RPMI8226 (cell line): ENCODE measurements around the gene NUCB1.
"Not testable (repeated sequence)": the region's sequence is repeated elsewhere in the genome, so short reads cannot be mapped to it uniquely, and the experiment has no call there.

Experiments
- DNase-seq: peaks from one replicate; pipeline ENCODE4 v3.0.0-alpha.2; 2015

The NUCB1 gene

DNA sequence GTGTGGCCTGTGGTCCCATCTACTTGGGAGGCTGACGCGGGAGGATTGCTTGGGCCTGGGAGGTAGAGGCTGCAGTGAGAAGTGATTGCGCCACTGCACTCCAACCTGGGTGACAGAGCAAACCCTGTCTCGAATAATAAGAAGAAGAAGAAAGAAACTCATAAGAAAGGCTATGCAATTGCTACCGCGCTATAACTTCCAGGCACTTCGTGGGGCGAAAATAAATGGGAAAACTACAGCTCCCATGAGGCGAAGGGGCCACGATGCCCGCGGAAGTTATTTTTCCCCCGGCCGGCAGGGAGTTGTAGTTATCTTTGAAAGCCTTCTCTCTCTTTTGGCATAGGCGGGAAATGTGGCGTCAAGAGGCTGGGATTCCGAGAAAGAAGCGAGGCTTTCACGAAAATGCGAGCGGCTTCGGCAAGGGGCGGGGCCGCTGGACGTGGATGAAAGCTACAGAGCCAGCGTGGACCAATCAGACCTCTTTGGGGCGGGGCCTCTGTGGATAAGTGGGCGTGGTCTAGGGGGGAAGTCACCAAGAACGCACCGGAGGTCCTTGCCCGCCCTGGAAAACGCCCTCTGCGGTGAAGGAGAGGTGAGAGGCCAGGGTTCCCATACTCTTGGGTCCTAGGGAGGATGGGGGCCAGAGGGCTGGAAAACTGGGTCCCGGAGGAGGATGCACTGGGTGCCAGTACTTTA lies at the start of gene NUCB1:
Gene NUCB1, plus strand, starts transcription at position 532 of the 696 bp plus-strand sequence. CDS start 485 bp downstream, outside the sequence.
- DNase-seq, result peak; percentile 97

DNA sequence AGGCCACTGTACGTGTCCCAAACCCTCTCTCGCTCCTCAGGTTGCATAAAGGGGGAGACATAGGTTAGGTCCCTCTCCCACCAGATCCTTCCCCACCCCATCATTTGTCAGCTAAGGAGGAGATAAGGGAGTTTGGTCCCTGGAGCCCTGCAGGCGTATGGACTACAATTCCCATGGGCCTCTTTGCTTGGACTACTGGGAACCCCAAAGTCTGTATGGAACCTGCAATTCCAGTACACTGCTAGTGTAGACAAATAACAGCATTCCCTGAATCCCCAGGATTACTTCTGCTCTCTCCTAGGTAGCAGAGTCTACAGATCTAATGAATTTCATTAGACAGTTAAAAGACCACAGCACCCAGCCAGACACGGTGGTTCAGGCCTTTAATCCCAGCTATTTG lies 47.8 kb upstream of the NUCB1 start:
- DNase-seq, result no peak

DNA sequence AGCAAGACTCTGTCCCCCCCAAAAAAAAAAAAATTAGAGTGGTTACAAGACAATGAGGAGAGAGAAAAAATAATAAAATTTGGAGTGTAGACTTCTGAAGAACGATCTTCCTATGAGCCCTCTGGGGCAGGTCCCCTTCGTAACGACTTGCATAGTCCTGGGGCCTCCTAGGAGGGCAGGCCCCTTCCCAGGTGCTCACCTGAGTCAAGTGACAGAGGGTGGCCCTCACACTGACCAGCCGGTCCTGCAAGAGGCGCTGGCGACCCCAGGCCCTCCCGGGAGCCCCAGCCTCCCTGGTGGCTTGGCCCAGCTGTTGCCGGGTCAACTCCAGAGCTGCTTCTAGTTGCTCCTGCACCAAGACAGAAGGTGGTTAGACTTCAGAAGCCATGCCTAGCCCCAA lies 46.6 kb upstream of the NUCB1 start:
- no peak for DNase-seq

DNA sequence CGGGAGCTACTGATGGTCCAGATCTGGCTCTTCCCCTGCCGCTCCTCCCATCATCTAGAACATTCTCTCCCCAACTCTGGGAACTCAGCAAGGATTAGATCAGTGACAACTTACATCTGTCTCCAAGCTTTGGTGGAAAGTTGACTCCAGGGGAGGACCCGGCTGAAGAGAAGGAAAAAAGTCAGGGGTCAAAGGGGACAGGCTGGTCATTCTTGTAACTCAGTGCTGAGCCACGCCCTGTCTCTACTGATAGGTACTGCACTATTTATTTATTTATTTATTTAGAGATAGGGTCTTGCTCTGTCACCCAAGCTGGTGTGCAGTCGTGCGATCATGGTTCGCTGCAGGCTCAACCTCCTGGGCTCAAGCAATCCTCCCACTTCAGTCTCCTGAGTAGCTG lies 46.0 kb upstream of the NUCB1 start:
- no peak for DNase-seq

DNA sequence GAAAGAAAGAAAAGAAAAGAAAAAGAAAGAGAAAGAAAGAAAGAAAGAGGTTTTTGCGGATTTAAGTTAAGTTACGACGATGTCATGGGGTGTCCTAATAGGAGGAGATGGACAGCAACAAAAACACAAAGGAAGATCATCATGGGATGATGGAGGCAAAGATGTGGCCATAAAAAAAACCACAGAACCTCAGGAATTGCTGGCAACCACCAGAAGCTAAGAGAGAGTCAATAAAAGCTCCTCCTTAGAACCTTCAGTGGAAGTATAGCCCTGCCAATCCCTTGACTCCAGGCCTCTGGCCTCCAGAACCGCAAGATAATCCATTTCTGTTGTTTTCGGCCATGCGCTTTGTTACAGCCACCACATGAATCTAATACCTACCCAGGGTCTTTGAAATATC lies 43.2 kb upstream of the NUCB1 start:
- DNase-seq, result no peak

DNA sequence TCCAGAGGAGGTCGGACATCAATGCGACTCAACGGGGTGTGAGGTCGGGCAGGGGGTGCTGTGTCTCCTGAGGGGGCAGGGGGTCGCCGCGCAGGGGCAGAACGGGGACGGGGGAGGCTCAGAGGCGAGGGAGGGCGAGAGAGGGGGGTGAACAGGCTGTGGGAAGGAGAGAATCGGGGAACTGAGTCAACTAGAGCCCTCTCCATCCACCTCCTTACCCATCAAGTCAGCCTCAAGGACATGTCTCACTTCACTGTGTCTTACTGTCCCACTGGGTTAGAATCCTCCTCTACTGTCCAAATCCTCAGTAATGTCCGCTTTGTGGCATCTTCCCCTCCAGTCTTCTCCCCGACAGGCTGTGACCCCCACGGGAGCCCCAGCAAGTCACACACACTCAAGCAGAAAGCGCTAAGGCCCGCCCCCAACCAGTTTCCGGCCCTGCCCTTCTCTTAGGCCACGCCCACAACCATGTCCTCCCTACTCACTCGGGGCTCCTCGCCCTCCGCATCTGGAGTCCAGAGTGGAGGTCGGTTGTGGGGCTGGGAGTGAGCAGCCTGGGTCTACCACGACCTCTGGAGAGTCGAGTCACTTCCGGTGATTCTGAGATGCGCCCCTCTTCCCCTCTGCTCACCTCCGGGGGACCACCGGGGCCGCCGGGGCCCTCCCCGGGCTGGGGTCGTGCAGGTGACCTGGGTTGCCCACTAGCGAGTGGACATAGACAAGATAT lies 41.0 kb upstream of the NUCB1 start:
- peak; percentile 47 for DNase-seq

DNA sequence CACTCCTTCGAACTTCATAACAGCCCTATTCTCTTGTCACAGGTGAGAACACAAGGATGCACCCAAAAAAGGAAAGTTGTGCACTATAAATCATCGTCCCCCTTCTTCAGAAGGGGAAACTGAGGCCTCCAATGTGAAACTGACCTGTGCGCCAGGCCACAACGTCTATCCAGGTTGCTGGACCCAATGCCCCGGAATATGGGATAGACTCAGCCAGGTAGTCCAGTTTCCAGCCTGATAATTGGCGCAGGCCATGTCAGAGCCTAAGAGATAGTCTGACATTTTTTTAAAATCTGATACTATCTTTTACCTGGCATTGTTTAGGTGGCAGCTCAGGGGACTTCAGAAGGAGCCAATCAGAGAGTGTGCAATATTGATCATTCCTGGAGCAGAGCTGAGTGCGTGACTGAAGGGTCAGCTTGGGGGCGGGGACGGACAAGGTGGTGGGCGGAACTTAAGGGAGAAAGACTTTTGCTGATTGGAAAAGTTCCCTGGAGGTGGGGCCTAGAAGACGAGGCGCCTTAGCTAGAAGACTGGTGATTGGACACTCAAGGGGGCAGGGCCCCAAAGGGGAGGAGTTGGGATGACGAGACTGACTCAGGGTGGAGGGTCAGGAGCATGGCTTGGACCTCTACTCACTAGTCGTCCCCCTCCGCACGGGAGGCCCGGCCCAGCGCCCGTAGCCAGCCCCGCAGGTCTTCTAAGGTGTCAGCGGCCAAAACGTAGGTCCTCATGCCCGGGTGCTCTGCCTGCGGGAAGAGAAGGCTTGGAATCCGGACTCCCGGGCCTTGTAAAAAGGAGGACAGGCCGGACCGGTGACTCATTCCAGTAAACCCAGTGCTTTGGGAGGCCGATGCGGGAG lies 40.2 kb upstream of the NUCB1 start:
- DNase-seq, result no peak

DNA sequence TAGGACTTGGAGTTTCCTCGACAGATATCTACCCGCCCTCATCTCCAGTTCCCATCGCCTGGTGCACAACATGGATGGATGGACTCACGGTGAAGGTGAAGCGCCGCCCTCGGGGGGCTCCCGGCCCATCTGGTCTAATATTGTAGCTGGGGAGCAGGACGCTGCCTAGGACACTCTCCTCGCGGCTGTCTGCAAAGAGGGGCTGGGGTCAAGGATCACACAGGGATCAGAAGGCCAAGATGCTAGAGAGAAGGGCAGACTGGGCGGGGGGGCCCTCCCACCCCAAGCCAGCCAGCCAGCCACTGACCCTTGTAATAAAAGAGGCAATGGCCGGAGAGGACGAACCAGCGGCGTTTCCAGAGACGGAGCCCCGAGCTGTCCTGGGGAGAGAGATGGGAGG lies 38.8 kb upstream of the NUCB1 start:
- no peak for DNase-seq

DNA sequence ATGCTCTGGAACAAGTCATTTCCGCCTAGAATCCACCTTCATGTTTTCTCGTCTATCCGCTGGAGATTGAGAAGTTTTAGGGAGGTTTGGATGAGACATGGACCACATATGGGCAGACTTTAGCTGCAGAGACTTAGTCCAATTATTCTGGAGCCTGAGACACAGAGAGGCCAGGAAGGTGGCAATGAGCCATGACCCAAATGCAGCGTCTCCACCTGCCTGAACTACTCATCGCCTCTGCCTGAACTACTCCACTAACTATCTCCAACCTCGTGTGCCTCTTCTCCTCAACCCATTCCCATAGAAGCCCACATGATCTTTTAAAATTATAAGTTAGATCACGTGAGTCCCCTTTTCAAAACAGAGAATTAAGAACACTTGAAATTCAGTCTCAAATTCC lies 37.3 kb upstream of the NUCB1 start:
- DNase-seq, result no peak

DNA sequence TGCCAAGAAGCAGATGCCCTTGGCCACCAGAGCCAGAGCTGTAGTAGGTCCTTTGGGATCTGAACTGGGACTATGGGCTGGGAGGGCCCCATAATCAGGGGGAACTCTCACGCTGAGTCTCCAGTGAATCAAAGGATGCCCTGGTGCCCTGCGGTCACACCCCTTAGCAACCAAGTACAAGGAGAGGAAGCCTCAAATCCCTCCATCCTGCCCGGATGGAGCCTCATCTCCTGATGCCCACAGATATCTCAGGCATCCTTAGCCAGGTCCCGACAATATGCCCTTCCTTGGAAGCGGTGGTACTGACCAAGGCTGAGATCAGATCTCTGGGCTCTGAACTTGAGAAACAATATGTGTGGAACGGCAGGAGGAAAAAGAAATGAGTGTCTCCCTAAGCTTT lies 33.4 kb upstream of the NUCB1 start:
- no peak for DNase-seq

DNA sequence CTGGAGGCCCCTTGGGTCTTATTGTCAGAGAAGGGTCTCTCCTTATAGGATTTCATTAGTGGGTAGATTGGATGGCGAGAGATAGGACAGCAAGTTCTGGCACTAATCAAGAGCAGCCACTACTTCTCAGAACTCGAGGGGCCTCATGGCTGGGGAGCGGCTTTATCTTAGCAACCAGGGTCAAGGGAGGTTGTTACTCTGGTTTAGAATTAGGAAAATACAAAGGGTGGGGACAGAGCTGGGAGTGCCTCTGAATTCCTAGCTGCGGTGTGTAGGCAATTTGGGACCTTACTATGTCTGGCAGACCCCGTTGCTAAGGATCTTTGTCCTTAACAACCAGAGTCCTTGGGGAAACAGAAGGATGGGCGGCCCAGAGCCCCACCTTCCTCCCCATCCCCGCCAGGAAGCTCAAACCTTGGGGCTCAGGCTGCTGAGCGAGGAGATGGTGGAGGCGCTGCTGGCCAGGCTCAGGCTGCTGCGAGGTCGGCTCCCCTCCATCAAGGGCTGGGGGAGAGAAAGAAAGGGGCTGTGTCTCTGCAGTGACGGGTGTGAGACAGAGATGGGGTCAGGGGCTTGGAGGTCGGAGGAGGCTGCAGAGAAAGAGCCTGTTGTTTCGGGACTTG lies 32.9 kb upstream of the NUCB1 start:
- DNase-seq, result no peak

DNA sequence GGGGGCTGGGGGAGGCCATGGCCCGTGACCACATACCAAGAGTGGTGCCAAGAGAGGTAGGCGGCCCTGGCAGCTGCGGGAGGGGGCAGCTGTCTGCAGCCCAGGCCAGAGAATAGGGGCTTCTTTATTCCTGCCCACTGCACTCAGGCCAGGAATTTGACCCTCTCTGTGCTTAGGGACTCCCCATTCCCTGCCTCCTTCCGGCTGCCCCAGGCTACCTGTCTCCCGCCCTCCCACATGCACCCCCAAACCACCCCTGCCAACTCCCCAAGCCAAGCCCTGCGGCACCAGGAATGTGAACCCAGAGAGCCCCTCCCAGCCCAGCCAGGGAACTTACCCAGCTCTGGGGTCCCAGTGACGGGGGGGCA lies 32.4 kb upstream of the NUCB1 start:
- DNase-seq, result no peak

DNA sequence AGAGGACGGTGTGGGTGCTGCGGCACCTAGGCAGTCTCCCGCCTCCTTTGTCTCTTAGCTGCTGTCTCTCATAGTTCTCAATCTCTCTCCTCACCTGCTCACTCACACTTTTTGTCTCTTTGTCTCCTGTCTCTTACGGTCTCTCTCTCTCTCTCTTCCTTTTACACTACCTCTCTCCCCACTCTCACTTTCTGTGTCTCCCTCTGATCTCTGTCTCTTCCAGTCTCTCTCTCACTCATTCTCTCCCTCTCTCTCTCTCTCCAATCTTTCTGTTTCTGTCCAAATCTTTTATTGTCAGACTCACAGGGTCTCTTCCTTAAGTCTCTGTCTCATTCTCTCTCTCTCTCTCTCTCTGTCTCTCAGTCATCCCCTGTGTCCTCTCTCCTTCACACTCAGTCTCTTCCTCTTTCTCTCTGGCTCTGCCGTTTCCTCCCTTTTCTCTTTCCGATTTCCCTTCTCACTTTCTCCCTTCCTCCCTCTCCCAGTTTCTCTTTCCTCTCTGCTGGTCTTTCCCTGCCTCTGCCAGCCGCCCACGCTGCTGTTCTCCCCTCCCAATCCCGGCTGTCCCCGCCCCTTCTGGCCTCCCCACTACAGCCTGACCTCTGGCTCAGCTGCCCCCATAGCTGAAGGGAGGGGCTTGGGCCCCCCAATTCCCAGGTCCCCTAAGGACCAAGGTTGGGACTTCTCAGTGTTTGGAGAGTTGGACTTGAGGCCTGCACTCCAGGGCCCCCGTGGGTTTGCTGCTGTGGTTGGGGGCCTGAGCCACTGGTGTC lies 31.8 kb upstream of the NUCB1 start, which contains the start of gene PLEKHA4:
Gene PLEKHA4, minus strand, starts transcription at position 504 of the 773 bp plus-strand sequence. CDS start 997 bp downstream, outside the sequence.
- DNase-seq, result no peak

DNA sequence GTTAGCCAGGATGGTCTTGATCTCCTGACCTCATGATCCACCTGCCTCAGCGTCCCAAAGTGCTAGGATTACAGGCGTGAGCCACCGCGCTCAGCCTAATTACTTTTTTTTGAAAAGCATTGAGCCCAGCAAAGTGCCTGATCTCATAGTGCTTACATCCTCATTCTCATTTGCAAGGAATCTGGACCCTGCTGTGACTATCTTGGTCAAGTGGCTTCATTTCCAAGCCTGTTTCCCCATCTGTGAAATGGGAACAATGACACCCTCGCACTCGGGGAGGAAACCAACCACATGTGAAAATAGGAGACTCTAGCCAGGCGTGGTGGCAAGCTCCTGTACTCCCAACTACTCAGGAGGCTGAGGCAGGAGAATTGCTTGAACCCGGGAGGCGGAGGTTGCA lies 30.1 kb upstream of the NUCB1 start:
- no peak for DNase-seq

DNA sequence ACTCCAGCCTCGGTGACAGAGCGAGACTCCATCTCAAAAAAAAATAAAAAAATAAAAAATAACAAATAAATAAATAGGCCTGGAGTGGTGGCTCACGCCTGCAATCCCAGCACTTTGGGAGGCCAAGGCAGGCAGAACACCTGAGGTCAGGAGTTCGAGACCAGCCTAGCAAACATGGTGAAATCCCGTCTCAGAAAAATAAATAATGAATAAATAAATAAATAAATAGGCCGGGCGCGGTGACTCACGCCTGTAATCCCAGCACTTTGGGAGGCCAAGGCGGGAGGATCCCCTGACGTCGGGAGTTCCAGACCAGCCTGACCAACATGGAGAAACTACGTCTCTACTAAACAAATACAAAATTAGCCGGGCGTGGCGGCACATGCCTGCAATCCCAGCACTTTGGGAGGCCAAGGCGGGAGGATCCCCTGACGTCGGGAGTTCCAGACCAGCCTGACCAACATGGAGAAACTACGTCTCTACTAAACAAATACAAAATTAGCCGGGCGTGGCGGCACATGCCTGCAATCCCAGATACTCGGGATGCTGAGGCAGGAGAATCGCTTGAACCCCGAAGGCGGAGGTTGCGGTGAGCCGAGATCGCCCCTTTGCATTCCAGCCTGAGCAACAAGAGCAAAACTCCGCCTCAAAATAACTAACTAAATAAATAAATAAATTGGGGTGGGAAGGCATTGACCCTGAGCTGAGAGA lies 28.5 kb upstream of the NUCB1 start:
- not testable (repeated sequence) for DNase-seq

DNA sequence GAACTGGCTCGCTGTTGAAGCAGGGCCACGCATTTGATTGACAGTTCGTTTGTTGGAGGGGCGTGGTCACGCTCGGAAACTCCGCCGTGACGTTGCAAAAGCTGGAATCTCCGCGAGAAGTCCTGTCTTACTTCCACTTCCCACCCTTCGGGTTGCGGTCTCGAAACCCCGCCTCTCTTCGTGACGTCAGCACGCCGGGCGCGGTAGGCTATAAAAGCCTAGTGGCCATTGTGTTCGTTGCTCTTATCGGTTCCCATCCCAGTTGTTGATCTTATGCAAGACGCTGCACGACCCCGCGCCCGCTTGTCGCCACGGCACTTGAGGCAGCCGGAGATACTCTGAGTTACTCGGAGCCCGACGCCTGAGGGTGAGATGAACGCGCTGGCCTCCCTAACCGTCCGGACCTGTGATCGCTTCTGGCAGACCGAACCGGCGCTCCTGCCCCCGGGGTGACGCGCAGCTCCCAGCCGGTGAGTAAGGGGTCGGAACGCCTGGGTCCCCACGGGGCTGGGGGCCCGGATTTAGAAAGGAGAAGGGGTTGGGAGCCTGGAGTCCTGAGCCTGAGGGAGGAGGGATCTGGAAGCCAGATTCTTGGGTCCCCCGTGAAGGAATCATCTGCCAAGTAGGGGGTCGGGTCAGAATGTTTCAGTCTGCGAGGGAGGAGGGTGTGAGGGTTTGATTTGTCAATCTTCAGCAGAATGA lies 27.8 kb upstream of the NUCB1 start, which contains the start of gene PPP1R15A:
Gene PPP1R15A, plus strand, starts transcription at position 240 of the 702 bp plus-strand sequence. CDS start 813 bp downstream, outside the sequence.
- DNase-seq, result peak; percentile 93

DNA sequence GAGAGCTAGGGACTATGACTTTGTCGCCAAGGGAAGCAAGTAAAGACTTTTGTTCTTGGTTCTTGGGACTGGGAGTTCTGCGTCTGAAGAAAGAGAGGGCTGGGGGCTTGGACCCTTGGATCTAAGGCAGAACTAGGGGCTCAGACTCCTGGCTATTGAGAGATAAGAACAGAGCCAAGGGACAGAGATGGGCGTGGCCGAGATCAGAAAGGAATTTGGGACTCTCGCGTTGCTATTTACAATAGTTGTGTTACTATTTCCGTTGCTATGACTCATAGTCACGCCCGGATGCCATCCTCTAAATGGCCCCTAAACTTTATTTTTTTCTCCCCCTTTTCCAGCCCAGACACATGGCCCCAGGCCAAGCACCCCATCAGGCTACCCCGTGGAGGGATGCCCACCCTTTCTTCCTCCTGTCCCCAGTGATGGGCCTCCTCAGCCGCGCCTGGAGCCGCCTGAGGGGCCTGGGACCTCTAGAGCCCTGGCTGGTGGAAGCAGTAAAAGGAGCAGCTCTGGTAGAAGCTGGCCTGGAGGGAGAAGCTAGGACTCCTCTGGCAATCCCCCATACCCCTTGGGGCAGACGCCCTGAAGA lies 27.1 kb upstream of the NUCB1 start:
- peak; percentile 76 for DNase-seq

DNA sequence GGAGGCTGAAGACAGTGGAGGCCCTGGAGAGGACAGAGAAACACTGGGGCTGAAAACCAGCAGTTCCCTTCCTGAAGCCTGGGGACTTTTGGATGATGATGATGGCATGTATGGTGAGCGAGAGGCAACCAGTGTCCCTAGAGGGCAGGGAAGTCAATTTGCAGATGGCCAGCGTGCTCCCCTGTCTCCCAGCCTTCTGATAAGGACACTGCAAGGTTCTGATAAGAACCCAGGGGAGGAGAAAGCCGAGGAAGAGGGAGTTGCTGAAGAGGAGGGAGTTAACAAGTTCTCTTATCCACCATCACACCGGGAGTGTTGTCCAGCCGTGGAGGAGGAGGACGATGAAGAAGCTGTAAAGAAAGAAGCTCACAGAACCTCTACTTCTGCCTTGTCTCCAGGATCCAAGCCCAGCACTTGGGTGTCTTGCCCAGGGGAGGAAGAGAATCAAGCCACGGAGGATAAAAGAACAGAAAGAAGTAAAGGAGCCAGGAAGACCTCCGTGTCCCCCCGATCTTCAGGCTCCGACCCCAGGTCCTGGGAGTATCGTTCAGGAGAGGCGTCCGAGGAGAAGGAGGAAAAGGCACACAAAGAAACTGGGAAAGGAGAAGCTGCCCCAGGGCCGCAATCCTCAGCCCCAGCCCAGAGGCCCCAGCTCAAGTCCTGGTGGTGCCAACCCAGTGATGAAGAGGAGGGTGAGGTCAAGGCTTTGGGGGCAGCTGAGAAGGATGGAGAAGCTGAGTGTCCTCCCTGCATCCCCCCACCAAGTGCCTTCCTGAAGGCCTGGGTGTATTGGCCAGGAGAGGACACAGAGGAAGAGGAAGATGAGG lies 26.4 kb upstream of the NUCB1 start:
- no peak for DNase-seq
